OCI-LY7 (cell line): Measurements from ENCODE around the gene RNF166.

Experiments used
- CTCF ChIP-seq: fragments of 200-600 bp; sonication (generic); conservative IDR thresholded peaks from 2 replicates; pipeline ENCODE4 v1.5.1; 2014; ENCODE audit warnings: mild to moderate bottlenecking, antibody characterized with exemption, low read length, moderate library complexity, mixed read lengths
- EZH2phosphoT487 ChIP-seq: fragments of 200-600 bp; sonication (generic); IDR thresholded peaks from 2 replicates; pipeline ENCODE4 v1.6.1; 2018; ENCODE audit warnings: low read depth, borderline replicate concordance, mild to moderate bottlenecking, mixed run types, antibody characterized with exemption, low read length, moderate library complexity, mixed read lengths

- TF ChIP-seq CTCF (no peak), EZH2phosphoT487 (no peak)
These were observed 53.1 kb downstream of the RNF166 start for GRCh38 chr16:88653101-88653500.
